ENCODE measurements around the gene REXO4.

- TF ChIP-seq CTCF (IDR thresholded peaks at IDR 0.05) = no peak
- no peak for TF ChIP-seq POLR2A (IDR thresholded peaks at IDR 0.05)
Measured at GRCh38 chr9:133461975-133462374, 44.2 kb upstream of the REXO4 start.

All from heart left ventricle (tissue), 13 donors.